NCI-H2227 (cell line): ENCODE data around the gene RAPGEF3.

Experiments
- DNase-seq: peaks from one replicate; lab custom pipeline; 2025; ENCODE audit not compliant: unreplicated experiment; lab: John Stamatoyannopoulos, UW

RAPGEF3 gene

GRCh38 chr12:47777741-47778558, 19.3 kb upstream of the RAPGEF3 start:
- no peak for DNase-seq

- no peak for DNase-seq
Measured at GRCh38 chr12:47777151-47777550, 18.5 kb upstream of the RAPGEF3 start.

- no peak for DNase-seq
Measured at GRCh38 chr12:47776471-47777143, 17.9 kb upstream of the RAPGEF3 start.

GRCh38 chr12:47775100-47775911, 16.6 kb upstream of the RAPGEF3 start:
- no peak for DNase-seq

GRCh38 chr12:47774663-47775062, 16.0 kb upstream of the RAPGEF3 start:
- no peak for DNase-seq

GRCh38 chr12:47773858-47774580, 15.3 kb upstream of the RAPGEF3 start:
- no peak for DNase-seq

GRCh38 chr12:47773062-47773857, 14.6 kb upstream of the RAPGEF3 start, which contains the start of gene SLC48A1:
SLC48A1 (plus strand) TSS chr12:47773238; CDS start chr12:47773305, 67 bp downstream.
- DNase-seq: peak; percentile 80

GRCh38 chr12:47772738-47773061, 14.0 kb upstream of the RAPGEF3 start:
- no peak for DNase-seq

GRCh38 chr12:47772094-47772660, 13.5 kb upstream of the RAPGEF3 start:
- no peak for DNase-seq

GRCh38 chr12:47771304-47771703, 12.6 kb upstream of the RAPGEF3 start:
- no peak for DNase-seq

GRCh38 chr12:47770086-47770726, 11.5 kb upstream of the RAPGEF3 start:
- DNase-seq: no peak

- no peak for DNase-seq
Measured at GRCh38 chr12:47769234-47770085, 10.8 kb upstream of the RAPGEF3 start.

GRCh38 chr12:47768323-47768811, 9.7 kb upstream of the RAPGEF3 start:
- no peak for DNase-seq

GRCh38 chr12:47767216-47767724, 8.6 kb upstream of the RAPGEF3 start:
- no peak for DNase-seq

GRCh38 chr12:47766502-47767215, 8.0 kb upstream of the RAPGEF3 start:
- DNase-seq: no peak

GRCh38 chr12:47763481-47764346, 5.0 kb upstream of the RAPGEF3 start:
- DNase-seq: no peak
